Fibroblast of skin of back (primary cell): Measurements from ENCODE around the gene ALPK1.

Experiments
- DNase-seq: peaks from one replicate; pipeline ENCODE4 v3.0.0-alpha.2; 2013

ALPK1 gene

GRCh38 chr4:112328734-112329130 is 31.6 kb downstream of the ALPK1 start:
- no peak for DNase-seq

- DNase-seq, result no peak
These were observed 32.7 kb downstream of the ALPK1 start for GRCh38 chr4:112329672-112330375.

DNA sequence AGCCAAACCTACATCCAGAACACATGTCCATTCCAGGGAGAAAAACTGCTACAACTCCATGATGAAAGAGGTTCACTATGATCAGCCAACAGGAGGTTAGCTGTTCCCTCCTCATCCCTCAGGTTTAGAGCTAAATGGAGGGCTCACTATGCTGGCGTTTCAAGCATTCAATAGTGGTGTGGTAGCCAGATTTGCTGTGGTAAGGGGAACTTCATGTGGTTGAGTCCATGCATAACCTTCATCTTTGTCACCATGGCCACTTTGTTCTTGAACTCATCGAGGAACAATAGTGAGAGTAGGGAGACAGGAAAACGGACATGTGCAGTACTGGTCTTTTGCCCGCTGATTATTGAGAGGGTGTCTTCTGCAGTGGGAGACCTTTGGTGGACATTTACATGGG is 33.8 kb downstream of the ALPK1 start:
- DNase-seq, result no peak

GRCh38 chr4:112332398-112332797 is 35.2 kb downstream of the ALPK1 start:
- no peak for DNase-seq

DNA sequence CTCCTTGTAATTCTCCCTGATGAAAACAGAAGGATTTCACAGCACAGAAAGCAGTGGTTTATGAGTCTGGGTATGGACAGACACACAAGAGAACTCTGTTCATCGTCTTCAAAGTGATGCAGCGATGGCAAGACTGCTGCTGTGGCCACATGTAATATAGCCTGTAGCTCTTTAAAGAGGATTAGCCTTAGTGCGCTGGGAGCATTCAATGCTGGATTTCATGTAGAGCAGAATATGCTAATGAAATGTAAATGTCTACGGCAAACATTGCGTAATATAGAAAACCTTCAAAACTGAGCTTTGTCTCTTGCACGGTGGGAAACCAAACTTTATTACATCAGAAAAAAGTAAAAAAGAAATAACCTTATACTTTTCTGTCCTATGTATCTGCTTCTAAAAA is 42.9 kb downstream of the ALPK1 start:
- DNase-seq, result no peak

DNA sequence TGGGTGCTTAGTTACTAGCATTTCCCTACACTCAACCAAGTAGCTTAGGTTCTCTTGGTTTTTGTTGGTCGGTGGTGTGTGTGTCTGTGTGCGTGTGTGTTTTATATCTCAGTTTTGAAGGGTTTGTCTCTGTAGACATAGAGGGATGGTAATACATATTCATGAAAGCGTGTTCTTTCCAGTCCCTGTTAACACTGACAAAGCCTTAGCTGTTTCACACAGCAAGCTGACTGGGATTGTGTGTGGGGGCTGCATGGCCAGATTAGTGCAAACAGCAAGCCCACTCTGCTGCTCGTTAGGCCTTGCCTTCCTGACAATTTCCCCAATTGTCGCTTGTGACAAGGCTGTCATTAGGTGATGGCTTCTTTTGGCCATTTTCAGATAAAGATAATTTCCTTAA is 43.9 kb downstream of the ALPK1 start:
- no peak for DNase-seq

- DNase-seq, result no peak
These were observed 46.3 kb downstream of the ALPK1 start for GRCh38 chr4:112343330-112344080.

DNA sequence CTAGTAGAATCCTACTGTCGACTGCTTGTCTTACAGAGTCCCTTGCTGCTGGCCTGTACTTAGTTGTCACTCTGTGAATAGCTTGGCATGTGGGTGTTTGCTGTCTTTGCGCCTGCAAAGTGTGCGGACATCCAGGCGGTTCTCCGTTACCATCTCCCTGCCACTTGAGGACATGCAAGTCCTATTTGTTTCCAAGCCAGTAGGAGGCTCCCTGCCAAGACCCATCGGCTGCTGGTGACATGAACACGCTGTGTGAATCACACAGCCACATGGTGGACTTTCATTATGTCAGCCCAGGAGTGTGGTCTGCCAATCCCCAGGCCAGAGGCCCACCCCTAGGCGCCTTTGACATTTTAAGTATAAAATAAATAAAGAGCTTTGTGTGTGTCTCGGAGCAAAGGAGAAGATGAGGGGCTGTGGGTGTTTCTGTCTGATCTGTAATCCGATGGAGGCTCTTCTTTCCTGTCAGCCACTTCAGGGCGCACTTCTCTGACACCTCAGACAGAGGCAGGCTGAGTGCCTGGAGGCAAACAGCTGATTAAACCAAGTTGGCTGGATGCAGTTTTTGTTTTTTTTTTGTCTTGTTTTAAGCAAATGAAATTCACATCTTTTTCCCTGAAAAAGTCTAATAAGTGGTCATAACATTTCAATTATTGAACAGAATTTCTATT is 51.5 kb downstream of the ALPK1 start:
- DNase-seq, result peak; percentile 56

DNA sequence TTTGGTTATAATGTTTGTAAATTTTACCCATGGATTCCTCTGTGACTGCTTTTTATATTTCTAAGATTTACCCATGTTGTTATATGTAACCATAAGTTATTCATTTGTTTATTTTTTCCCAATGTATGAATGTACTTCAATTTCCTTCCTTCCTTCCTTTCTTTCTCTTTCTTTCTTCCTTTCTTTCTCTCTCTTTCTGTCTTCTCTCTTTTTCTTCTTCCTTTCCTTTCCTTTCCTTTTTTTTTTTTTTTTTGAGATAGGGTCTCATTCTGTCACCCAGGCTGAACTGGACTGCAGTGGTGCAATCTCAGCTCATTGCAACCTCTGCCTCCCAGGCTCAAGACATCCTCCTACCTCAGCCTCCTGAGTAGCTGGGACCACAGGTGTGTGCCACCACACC is 55.6 kb downstream of the ALPK1 start:
- no peak for DNase-seq

DNA sequence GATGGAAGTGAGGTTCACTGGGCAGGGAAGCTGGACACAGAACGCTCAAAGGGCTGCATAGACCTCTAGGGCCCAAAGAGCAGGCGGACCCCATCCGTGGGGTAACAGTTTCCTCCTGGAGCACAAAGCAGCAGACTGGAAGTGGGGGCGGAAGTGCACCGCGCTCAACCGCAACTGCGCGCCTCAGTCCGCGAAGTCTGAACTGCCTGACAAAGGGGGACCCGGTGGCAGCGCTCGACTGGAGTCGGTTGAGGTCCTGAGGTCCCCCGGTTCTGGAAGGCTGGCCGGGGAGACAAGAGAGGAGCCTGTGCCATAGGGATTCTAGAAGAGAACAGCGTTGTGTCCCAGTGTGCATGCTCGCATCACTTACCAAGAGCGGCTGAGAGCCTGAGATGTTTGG is 58.5 kb downstream of the ALPK1 start:
- DNase-seq, result no peak

DNA sequence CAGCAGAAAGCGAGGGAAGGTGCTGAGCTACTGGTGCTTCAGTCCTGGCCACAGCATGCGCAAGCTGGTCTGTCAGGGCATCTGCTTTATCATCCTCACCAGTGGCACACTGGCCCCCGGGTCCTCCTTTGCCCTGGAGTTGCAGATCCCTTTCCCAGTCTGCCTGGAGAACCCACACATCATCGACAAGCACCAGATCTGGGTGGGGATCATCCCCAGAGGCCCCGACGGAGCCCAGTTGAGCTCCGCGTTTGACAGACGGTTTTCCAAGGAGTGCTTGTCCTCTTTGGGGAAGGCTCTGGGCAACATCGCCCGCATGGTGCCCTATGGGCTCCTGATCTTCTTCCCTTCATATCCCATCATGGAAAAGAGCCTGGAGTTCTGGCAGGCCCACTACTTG is 60.3 kb downstream of the ALPK1 start:
- DNase-seq, result no peak

DNA sequence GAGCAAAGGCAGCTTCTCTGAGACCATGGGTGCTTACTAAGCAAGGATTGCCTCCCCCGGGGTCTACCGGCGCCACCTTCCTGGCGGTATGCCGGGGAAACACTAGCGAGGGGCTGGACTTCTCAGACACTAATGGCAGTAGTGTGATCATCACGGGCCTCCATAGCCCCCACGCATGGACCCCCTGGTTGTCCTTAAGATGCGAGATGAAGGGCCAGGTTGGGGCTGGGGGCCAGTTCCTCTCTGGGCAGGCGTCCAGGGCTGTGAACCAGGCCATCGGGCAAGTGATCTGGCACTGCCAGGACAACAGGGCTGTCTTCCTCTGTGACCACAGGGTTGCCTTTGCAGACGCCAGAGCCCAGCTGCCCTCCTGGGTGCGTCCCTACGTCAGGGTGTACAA is 60.7 kb downstream of the ALPK1 start:
- no peak for DNase-seq

DNA sequence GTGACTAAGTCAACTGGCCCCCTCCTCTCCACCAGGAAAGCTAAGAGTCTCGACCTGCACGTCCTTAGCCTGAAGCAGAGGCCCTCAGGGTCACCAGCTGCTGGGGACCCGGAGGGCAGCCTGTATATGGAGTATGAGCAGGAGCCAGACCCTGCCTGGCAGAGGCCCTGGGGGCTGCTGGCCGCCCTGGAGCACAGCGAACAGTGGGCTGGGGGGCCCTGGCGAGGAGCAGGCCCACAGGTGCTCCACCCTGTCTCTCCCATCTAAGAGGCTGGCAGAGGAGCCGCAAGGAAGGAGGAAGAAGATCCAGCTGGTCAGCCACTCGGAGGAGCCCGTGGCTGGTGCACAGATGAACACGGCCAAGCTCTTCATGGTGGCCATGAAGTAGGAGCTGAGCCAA is 61.2 kb downstream of the ALPK1 start:
- no peak for DNase-seq

- DNase-seq, result no peak
These were observed 62.0 kb downstream of the ALPK1 start for GRCh38 chr4:112358952-112359749.

DNA sequence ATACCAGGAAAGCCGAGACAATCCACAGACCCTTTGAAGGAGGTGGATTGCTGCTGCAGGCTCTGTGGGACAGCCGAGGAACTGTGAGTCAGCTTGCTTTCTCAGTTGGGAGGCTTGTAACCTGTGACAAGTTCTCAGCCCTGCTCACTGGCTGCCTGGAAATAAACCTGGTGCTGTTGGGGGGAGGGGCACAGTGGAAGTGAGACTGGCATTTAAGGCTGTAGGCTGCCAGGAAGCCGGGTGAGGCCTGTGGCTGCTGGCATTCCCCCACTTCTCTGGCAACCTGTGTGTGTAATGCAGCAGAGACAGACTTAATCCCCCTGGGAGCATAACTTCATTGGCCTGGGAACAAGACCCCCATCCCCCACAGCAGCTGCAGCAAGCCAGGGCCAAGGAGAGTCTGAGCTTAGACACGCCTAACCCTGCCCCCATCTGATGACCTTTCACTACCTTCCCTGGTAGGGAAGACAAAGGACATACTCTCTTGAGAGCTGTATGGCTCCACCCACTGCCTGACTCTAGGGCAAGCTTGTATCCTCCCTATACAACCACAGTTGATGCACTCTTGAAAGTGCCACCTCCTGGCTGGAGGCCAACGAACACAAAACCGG is 64.1 kb downstream of the ALPK1 start:
- peak; percentile 6 for DNase-seq

- DNase-seq, result no peak
These were observed 73.3 kb downstream of the ALPK1 start for GRCh38 chr4:112370466-112370865.

- DNase-seq, result no peak
These were observed 74.2 kb downstream of the ALPK1 start for GRCh38 chr4:112371361-112371760.

- no peak for DNase-seq
These were observed 77.7 kb downstream of the ALPK1 start for GRCh38 chr4:112374850-112375249.

- no peak for DNase-seq
These were observed 80.0 kb downstream of the ALPK1 start for GRCh38 chr4:112377171-112377570.

- no peak for DNase-seq
These were observed 80.5 kb downstream of the ALPK1 start for GRCh38 chr4:112377594-112378242.

DNA sequence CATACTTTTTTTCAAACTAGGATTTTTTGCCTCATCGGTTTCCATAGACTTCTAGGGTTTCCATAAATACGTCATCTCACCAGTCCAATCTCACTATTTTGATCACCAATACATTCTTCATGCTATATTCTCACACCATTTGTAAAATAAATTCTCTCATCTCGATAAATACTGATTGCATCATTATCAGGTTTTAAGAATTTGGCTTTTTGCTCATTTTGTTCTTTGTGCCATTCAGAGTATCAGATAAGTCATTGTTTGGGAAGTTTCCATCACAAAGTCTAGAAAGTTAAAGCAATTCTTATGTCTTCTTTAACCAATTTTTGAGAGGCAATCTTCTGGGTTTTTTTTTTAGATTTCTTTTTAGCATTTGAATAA is 81.1 kb downstream of the ALPK1 start:
- no peak for DNase-seq

DNA sequence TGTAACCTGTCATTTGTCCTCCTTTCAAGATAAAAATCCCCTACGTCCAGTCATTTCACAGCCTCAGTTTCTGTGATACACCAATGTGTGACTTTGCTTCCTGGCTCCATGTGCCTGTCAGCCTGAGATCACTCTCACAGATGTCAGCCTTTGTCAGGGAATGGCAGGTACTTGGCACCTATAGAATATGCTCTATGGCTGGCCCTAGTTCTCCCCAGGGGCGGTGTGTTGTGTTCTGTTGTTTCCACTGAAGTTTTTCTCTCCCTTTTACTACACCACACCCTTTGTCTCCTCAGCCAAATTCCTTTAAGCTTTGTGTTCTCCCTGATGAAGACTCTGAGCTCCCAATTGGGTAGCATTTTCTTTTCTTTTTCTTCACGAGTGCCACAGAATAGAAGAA is 81.7 kb downstream of the ALPK1 start:
- peak; percentile 12 for DNase-seq
